ENCODE data around the gene DPYSL5. TPM values are rescaled to one million over a fixed set of nuclear protein-coding genes. Genes with fewer than 3 reads are reported as not detected.
A peak's percentile ranks its signal among the peaks of the same experiment; 100 is the strongest.

The DPYSL5 gene
- total RNA-seq, 1 donor from 2014 or later = 201 TPM

DNA sequence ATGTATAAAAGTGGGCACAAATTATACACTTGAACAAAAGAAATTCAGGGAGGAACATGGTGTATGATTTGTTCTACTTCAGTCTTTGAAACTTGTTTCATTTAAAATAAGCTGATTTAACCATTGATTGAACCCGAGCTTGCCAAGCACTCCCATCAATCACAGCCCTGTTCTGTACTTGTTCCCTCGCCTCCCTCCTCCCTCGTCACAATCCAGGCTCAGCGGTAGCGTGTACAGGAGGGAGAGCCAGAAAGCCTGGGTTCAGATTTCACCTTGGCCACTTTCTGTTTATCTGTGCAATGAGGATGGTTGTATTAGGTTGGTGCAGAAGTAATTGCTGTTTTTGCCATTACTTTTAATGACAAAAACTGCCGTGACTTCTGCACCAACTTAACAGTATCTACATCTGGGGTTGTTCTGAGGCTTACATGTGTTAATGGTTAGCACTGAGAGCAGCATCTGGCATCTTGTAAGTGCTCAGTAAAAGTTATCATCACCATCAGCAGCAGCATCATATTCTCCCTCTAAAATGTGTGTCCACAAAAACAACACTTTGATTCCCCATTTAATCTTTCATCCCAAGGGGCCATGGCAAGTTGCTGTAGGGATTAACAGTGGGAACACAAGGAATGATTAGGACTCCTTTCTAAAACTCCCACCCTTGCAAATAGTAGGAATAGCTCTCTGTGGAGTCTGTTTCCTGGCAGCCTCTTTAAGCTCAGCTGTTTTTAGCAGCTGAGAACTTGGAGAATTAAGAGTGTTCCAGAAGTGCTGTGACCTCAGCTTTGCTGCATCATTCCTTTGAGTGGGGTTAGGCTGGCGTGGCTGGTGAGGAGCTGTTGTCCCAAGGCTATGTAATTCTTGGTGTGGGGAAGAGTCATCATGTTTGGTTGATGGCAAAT, 4.7 kb downstream of the DPYSL5 start:
- TF ChIP-seq, protein P1, sequence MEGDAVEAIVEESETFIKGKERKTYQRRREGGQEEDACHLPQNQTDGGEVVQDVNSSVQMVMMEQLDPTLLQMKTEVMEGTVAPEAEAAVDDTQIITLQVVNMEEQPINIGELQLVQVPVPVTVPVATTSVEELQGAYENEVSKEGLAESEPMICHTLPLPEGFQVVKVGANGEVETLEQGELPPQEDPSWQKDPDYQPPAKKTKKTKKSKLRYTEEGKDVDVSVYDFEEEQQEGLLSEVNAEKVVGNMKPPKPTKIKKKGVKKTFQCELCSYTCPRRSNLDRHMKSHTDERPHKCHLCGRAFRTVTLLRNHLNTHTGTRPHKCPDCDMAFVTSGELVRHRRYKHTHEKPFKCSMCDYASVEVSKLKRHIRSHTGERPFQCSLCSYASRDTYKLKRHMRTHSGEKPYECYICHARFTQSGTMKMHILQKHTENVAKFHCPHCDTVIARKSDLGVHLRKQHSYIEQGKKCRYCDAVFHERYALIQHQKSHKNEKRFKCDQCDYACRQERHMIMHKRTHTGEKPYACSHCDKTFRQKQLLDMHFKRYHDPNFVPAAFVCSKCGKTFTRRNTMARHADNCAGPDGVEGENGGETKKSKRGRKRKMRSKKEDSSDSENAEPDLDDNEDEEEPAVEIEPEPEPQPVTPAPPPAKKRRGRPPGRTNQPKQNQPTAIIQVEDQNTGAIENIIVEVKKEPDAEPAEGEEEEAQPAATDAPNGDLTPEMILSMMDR (conservative IDR thresholded peaks at IDR 0.05) = no peak
- H3K27ac Mint-ChIP-seq (ENCODE audit: unreplicated experiment) = no peak overlapping the region
- no peak for DNase-seq (ENCODE audit: low read depth, low spot score)
- H3K36me3 Mint-ChIP-seq (ENCODE audit: low read depth) = peaks cover 2% of the 10 kb centered on the region
- H3K9me3 Mint-ChIP-seq = no peaks in the 10 kb centered on the region
- peaks cover 38% of the 10 kb centered on the region for H3K4me1 Mint-ChIP-seq
- peak overlapping the region; percentile 49 for H3K4me3 Mint-ChIP-seq
- H3K27me3 Mint-ChIP-seq (ENCODE audit: low read depth) = peaks cover 12% of the 10 kb centered on the region

DNA sequence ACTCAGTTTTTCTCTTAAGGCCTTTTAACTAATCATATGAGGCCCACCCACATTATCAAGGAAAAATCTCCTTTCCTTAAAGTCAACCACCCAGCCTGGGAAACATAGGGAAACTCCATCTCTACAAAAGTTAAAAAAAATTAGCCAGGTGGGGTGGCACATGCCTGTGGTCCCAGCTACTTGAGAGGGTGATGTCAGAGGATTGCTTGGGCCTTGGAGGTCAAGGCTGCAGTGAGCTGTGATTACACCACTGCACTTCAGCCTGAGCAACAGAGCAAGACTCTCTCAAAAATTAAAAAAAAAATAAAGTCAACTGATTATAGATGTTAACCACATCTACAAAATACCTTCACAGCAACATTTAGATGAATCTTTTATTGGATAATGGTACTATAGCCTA, 5.8 kb downstream of the DPYSL5 start:
- Mint-ChIP-seq H3K36me3 (ENCODE audit: low read depth) (peaks cover 2% of the 10 kb centered on the region), H3K27ac (ENCODE audit: unreplicated experiment) (no peak overlapping the region), H3K27me3 (ENCODE audit: low read depth) (peaks cover 12% of the 10 kb centered on the region), H3K4me3 (no peak overlapping the region), H3K9me3 (no peaks in the 10 kb centered on the region), H3K4me1 (peaks cover 38% of the 10 kb centered on the region)
- TF ChIP-seq, protein P1 (conservative IDR thresholded peaks at IDR 0.05) = no peak
- DNase-seq (ENCODE audit: low read depth, low spot score) = no peak

DNA sequence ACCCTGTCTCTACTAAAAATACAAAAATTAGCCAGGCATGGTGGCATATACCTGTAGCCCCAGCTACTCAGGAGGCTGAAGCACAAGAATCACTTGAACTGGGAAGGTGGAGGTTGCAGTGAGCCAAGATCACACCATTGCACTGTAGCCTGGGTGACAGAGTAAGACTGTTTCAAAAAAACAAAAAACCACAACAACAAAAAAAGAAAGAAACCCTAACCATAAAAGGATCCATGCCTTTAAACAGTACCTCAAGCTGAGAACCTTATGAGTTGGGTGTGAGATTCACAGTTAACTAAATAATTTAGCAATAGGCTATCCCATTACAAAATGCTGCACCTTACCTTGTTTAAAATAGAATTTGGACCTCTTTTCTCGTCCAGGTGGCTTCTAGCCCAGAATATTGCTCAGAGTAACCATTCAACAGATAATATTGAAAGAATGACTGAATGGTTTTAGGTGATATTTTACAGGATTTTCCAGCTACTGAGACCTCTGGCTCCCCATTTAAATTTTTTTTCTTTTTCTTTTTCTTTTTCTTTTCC, 6.4 kb downstream of the DPYSL5 start:
- peaks cover 9% of the 10 kb centered on the region for H3K27me3 Mint-ChIP-seq (ENCODE audit: low read depth)
- H3K36me3 Mint-ChIP-seq (ENCODE audit: low read depth) = peaks cover 2% of the 10 kb centered on the region
- TF ChIP-seq, protein P1 (conservative IDR thresholded peaks at IDR 0.05) = no peak
- H3K9me3 Mint-ChIP-seq = no peaks in the 10 kb centered on the region
- no peak overlapping the region for H3K4me3 Mint-ChIP-seq
- no peak for DNase-seq (ENCODE audit: low read depth, low spot score)
- H3K4me1 Mint-ChIP-seq = peaks cover 38% of the 10 kb centered on the region
- H3K27ac Mint-ChIP-seq (ENCODE audit: unreplicated experiment) = no peak overlapping the region

DNA sequence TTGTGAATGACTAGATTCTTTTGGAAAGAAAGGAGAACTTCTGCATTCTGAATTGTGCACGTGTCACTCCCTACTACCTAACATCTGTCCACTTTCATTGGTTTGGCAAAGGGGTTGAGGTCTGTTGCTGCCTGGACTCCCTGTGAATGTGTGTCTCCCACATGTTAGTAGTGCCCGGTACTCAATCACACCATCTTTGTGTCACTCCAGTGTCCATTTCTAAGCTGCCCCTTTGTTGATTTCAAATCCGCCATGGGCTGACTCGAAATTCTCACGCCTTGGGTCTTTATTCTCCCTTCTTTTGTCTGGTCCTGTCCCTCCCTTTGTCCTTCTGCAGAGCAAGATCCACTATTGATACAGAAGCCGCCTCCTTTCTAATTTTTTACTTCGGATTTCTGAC, 7.5 kb downstream of the DPYSL5 start:
- Mint-ChIP-seq H3K27me3 (ENCODE audit: low read depth) (peaks cover 2% of the 10 kb centered on the region), H3K4me1 (peaks cover 39% of the 10 kb centered on the region), H3K27ac (ENCODE audit: unreplicated experiment) (peak overlapping the region; percentile 88), H3K9me3 (no peaks in the 10 kb centered on the region), H3K36me3 (ENCODE audit: low read depth) (peaks cover 2% of the 10 kb centered on the region), H3K4me3 (peak overlapping the region; percentile 70)
- no peak for DNase-seq (ENCODE audit: low read depth, low spot score)
- TF ChIP-seq, protein P1 (conservative IDR thresholded peaks at IDR 0.05) = no peak

DNA sequence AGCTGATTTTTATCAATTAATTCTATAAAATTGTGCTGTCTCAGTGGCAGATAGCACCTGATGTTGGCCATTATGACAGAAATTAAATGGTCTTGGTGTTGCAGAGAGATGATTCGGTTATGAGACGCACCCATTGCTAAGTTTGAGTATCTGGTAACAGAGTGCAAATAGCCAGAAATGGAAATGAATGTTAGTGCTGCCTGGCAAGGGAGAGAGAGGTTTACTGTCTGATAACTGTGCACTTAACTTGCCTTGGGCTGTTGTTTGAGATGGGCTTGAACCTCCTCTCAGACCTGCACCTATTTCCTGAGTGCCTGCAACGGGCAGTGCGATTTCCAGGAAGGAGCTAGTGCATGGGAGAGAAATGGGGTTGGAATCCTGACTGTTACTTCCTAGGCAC, 11.7 kb downstream of the DPYSL5 start:
- Mint-ChIP-seq H3K4me1 (peaks cover 44% of the 10 kb centered on the region), H3K27me3 (ENCODE audit: low read depth) (no peaks in the 10 kb centered on the region), H3K4me3 (no peak overlapping the region), H3K27ac (ENCODE audit: unreplicated experiment) (no peak overlapping the region), H3K36me3 (ENCODE audit: low read depth) (no peaks in the 10 kb centered on the region), H3K9me3 (no peaks in the 10 kb centered on the region)
- no peak for DNase-seq (ENCODE audit: low read depth, low spot score)
- TF ChIP-seq, protein P1 (conservative IDR thresholded peaks at IDR 0.05) = no peak
